Islet precursor cell (in vitro differentiated cells): ENCODE measurements around the gene CFAP97.
A peak's percentile ranks its signal among the peaks of the same experiment; 100 is the strongest.
"Not testable (repeated sequence)": the region's sequence is repeated elsewhere in the genome, so short reads cannot be mapped to it uniquely, and the experiment has no call there.

Experiments
- DNase-seq: peaks from one replicate; pipeline ENCODE4 v3.0.0-alpha.2; 2018

CFAP97 gene

DNA sequence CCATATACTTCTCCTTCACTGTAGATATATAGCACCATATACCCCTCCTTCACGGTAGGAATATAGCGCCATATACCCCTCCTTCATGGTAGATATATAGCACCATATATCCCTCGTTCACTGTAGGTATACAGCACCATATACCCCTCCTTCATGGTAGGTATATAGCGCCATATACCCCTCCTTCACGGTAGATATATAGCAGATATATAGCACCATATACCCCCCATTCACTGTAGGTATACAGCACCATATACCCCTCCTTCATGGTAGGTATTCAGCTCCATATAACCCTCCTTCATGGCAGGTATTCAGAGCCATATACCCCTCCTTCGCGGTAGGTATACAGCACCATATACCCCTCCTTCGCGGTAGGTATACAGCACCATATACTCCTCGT is 18.1 kb upstream of the CFAP97 start:
- DNase-seq = no peak

DNA sequence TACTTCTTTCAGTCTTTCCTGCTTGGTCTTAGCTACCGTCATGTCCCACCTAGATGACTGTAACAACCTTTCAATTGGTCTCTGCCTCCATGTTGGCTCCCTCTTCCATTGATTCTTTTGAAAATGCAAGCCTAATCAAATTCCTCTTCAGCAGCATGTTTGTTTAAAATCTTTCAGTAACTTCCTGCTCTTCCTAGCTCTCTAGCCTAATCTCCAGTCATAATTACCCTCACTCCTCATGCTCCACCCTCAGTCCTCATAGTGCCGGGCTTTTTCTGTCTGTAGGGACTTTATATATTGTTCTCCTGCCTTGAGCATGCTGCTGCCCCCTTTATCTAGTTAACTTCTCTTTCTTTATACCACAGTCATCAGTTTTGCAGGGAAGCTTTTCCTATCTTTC is 17.7 kb upstream of the CFAP97 start:
- DNase-seq = no peak

DNA sequence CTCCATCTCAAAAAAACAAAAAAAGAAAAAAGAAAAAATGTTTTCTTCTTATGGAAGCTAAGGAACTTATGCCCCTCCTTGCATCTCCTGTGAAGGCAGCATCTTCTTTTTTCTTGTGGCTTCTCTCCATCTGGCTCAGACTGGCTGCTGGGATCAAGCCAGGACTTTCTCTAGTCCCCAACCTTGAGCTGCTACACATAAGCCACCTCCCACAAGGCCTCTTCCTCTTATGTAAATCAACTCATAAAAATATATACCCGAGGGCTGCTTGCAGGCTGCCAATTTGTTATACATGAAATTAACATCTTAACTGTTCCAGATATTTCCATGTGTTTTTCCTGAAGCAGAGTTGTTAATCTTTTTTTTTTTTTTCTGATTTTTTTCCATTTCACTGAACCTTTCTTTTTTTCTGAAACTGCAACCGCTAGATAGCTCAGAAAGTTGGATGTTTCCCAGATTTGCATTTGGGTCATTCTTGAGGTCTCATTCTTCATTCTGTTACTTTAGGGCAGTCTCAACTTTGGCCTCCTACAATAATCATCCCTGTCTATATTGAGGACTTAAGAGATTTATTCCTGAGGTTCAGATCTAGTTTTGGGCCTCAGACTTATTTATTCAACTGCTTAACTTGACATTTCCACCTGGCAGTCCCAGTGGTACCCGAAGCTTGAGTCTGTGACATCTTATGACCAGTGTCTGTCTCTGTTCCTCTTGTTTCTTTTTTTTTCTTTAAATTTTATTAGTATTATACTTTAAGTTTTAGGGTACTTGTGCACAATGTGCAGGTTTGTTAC is 15.9 kb upstream of the CFAP97 start:
- no peak for DNase-seq

DNA sequence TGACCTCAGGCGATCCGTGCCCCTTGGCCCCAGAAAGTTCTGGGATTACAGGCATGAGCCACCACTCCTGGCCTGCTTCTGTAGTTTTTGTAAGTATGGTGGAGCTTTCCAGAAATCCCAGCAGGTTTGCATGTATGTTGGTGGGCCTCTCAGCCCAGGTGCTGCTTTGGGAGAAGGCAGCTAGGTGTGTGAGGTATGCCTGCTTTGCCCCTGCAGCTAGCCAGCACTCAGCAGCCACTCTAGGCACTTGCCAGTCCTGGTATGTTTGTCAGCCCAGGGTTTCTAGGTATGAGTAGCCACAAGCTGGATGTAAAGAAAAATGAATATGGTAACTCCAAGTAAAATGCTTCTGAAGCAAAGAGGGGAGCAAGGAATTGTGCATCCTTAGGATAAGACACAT is 14.5 kb upstream of the CFAP97 start:
- no peak for DNase-seq

DNA sequence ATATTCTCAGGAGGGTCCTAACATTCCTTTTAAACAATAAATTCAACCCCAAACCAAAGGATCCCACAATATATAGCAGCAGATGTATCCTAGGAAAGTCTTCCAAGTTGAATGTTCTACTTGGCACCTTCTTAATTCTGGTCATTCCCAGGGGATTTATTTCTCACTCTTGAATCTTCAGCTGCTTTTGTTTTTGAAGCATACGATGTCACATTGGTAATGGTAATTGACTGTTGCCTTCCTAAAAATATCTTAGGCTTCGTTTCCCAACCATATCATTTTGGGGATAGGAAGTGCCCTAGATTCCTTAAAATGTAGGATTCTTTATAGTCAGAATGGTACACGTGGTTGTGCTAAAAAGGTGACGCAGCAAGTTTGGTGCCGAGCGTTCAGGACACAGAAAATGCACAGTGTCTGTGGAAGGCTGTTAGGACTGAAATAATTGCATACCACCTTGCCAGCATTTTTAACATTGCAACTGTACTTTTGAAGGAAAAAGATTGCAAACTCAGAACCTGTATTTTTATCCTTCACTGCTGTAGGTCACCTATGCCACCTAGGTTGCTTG is 13.7 kb upstream of the CFAP97 start:
- no peak for DNase-seq

DNA sequence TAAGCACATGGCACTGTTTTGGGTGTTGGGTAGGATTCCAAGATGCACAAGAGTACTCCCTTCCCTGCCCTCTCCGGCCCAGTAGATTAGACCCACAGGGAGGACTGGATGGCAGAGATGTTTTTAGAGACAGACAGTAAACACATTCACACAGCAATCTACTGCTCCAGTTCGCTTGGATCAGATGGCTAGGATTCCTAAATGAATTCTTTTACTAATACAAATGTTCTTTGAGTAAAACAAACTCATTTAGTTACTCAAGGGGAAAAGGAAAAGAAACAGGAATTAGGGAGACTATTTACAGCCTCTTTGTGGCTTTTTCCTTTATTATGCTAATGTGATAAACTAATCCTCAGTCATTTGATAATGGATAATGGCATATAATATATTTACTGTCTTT is 11.5 kb upstream of the CFAP97 start:
- no peak for DNase-seq

DNA sequence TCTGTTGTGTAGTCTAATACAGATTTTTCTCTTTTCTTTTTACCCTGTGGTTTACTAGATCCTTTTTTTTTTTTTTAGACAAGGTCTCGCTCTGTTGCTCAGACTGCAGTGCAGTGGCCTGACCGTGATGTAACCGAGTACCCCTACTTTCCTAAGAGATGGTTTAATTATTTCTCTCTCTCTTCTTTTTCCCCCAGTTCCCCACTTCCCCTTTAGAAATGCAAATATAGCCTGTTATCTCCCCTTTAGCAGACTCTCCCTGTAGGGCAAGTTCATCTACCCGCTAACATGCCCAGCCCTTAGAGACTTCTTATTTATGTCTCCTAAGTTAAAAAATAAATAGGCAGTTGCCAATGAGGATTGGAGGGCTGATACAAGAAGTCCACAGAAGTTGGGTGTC is 10.1 kb upstream of the CFAP97 start:
- DNase-seq = no peak

DNA sequence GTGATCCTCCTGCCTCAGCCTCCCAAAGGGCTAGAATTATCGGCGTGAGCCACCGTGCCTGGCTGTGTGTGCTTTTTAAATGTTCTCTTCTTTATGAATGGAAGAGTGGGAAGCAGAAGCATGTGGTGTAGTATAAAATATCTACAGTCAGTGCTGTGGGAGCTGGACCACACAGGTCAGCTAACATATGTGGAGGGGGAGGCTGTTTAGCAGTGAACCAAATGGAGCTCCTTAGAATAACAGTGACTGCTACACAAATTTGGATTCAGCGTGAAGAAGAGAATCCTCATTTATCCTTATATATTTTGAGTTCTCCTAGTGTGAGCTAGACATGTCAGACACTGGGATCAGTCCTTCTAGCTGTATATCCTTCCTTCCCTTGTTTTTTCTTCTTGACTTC is 8.8 kb upstream of the CFAP97 start:
- DNase-seq = no peak

DNA sequence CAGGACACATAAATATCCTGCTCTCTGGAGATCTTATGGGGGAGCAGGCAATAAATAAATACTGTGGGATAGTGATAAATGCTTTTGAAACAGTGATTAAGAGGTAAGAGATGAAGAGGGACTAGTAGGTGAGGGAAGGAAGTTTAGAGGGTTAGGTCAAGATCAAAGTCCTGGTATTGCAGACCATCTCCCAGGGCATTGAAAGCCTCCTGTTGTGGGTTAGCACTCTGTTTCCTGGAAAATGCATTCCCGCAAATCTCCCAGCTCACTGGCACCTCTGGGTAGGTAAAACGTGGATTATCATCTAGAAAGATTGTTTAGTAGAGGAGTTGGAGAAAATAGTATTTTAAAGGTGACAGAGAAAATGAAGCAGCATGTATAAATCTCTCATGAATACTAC is 7.8 kb upstream of the CFAP97 start:
- DNase-seq = no peak

DNA sequence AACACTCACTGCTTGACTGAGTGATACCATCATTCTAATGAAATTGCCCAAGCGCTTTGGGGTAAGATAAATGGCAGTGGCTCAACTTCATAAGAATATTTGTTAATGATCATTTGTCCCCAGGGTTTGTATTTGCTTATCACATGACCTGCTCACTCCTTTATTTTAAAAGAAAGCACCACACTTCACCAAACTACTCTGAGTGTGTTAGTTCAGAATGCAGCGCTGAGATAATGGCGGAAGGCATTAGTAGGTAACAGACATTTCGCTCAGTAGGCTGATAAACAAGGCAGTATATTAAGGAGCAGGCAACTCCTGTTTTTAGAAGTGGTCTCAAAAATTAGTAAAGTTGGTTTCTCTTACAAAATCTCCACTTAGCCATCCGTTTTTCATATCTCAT is 7.2 kb upstream of the CFAP97 start:
- no peak for DNase-seq

DNA sequence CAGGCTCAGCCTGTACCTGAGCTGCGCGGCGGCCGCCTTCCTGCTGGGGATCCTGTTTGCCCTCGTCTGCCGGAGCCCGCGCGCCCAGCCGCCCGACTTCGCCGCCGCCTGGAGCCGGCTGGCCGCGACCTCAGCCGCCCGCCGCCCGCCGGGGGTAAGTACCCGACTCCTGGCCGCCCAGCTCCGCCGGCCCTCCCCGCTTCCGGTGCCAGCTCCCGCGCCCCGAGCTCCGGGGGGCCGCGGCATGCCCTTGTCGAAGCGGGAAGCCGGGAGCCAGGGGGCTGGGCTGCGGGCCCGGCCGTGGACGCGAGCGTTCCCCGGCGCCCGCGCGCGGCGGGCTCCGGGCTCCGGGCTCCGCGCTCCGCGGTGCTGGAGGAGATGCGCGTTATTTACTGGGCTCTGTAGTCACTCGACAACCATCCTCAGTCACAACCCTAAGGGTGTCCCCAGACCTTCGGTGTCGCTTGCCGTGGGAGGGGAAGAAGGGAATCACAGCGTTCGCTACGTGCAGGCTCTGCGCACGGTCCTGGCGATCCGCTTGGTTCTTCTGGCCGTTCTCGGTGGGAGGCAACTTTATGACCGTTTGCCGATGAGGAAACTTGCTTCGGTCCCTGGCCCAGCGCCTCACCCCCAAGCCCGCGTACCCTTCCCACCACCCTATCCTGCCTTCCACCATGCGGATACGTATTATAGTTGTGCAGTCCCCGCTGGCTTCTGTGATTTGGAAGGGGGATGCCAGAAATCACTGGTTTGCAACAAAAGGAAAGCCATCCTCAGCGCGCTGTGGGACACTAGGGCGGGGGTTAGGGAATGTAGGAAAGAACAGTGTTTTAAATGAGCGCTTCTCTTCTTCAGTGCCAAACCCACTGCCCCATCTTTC is 6.5 kb upstream of the CFAP97 start:
- peak; percentile 70 for DNase-seq

DNA sequence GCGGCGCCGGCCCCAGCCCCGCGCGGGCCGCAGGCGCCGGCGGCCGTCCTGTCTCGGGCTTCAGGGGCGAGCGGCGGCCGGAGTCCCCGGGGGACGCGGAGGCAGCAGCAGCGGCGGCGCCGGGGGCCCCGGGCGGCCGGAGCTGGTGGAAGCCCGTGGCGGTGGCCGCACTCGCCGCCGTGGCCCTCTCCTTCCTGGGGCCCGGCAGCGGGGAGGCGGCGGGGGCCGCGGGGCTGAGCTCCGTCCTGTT is 6.0 kb upstream of the CFAP97 start:
- not testable (repeated sequence) for DNase-seq

DNA sequence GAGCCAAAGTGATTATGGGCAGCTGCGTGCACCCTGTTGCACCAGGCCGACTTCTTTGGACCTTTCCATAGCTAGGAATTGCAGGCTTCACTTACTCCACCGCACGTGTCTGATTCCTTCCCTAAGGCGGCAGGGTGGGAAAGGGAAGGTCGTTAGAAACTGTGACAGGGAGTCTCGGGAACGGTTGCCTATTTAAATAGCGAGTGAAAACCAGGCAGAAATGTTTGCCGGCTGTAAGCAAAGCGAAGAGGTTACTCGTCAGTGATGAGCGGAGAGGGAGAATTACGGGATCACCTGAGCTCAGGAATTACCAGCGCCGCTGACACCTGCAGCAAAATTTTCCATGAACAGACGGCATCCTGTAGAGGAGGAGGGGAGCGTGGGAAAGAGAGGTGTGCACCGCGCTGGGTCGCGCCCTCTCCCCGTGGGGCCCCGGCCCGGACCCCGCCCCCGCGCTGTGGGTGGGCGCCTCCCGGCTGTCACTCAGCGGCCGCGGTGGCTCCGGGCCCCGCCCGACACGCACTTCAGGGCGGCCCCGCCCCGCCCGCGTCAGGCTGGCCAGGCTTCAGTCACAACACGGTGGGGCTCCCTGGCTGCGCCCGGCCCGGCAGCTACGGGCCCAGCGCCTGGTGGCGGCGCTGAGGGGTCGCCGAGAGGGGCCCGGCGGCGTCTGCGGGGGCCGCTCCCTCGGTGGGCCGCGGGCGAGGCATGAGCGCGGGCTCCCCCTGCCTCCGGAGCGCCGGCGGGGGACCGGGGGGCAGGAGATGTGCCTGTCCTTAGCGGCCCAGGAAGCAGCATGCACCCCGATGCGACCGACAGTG is 5.4 kb upstream of the CFAP97 start, which contains the start of gene SNX25:
SNX25 (plus strand) TSS at position 568 of the 821 bp plus-strand sequence; CDS start at position 797, 229 bp downstream.
- peak; percentile 95 for DNase-seq

DNA sequence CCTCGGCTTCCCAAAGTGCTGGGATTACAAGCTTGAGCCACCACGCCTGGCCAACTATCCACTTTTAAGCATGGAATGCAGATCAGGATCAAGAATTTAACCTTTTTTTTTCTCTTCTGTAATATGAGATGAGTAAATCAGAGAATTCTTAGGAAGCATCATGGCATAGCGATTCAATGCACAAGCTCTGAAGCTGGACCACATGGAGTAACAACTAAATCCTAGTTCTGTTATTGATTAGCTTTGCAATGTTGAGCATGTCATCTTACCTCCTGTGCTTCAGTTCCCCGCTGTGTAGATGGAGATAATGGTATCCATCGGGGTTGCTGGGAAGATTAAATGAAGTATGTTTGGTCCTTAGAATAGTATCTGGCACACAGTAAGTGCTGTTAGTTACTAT is 3.7 kb upstream of the CFAP97 start:
- no peak for DNase-seq

DNA sequence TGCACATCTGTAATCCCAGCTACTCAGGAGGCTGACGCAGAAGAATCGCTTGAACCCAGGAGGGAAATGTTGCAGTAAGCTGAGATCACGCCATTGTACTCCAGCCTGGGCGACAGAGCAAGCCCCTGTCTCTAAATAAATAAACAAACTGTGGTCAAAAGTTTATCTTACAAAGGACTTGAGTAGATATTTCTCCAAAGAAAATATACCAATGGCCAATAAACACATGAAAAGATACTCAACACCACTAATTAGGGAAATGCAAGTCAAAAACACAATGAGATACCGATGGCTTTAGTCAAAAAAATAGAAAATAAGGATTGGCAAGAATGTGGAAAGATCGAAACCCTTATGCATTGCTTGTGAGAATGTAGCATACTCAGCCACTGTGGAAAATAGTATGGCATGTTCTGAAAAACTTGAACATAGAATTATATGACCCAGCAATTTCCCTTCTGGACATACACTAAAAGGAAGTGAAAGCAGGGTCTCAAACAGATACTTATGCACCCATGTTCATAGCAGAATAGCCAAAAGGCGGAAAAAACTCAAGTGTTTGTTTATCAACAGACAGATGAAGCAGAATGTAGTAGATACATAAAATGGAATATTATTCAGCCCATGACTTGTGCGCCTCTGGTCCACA is 2.0 kb upstream of the CFAP97 start:
- no peak for DNase-seq

DNA sequence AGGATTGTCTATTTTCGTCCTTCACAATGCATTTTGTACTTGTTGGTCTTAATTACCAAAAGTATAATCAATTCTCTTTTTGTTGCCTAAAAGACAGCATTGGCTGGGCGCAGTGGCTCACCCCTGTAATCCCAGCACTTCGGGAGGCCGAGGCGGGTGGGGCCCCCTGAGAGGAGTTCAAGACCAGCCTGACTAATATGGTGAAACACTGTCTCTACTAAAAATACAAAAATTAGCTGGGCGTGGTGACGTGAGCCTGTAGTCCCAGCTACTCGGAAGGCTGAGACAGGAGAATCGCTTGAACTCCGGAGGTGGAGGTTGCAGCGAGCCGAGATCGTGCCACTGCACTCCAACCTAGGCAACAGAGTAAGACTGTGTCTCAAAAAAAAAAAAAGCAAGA is 1.3 kb upstream of the CFAP97 start:
- not testable (repeated sequence) for DNase-seq

DNA sequence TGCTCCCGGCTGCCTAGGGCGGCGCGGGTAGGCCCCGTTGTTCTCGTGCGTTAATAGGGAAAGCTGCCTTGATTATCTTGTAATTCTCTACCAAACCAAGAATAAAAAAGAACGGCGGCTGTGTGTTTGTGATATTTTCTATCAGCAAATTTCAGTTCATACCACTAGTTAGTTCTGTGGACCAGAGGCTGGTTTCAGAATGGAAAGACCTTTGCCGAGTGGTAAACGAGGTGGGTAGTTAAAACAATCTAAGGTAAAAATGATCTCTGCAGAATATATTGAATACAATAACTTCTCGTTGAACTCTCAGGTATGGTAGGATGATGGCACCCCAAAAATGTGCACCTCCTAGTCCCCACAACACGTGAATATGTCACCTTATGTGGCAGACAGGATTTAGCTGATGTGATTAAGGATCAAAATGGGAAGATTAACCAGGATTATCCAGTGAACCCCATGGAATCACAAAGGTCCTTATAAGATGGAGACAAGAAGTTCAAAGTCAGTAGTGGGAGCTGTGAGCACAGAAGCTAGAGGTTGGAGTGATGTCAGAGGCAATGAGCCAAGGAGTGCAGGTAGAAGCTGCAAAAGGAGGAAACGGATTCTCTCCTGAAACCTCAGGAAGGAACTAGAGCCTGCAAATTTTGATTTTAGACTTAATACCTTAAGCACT is 574 bp upstream of the CFAP97 start:
- DNase-seq = no peak

DNA sequence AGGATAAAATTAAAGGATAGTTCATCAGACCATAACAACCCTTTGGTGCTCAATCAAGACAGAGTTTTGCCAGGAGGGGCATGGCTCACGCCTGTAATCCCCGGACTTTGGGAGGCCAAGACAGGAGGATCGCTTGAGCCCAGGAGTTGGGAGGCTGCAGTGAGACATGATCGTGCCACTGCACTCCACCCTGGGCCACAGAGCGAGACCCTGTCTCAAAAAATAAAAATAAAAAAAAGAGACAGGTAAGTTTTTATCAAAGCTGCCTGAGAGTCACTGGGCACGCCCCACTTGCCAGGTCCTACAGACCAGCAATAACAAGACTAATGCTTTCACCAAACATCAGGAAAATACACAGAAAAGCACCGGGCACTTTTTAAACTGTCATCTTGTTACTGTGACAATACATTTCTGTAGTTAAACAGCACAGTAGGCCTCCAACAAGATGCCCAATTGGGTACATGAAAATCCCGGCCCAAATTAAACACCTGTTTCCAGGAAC is 765 bp downstream of the CFAP97 start:
- no peak for DNase-seq

DNA sequence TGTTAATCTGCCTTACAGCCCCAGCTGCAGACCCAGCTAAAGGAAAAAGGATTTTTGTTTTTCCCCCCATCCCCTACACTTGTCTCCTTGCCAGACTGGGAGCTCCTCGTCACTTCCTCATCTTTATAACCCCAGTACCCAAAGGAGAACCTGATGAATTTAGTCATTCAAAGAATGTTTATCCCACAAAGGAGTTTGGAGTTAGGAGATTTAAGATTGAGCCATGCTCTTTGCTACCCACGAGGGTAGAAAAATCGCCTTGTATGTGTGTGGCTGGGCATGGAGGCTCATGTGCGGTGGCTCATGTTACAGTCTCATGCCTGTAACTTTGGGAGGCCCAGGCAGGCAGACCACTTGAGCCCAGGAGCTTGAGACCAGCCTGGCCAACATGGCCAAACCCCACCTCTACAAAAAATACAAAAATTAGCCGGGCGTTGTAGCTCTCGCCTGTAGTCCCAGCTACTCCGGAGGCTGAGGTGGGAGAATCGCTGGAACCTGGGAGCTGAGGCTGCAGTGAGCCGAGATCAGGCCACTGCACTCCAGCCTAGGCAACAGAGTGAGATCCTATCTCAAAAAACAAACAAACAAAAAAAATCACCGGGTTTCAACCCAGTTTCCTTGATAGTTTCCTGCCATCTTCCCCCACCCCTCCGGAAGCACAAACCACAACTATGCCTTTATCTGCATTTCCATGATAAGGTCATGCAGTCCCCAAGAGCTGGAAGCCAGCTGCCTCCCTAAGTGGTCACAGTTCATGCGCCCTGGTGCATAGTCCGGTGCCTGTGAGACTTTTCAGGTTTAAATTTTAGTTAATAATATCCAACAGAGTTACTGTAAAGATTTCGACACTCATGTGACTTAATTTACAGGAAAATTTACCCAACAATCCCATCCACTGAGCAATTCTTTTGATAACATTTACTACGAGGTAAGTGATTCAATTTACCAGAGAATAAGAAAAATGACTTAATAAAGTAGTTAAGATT is 1.5 kb downstream of the CFAP97 start:
- peak; percentile 66 for DNase-seq

DNA sequence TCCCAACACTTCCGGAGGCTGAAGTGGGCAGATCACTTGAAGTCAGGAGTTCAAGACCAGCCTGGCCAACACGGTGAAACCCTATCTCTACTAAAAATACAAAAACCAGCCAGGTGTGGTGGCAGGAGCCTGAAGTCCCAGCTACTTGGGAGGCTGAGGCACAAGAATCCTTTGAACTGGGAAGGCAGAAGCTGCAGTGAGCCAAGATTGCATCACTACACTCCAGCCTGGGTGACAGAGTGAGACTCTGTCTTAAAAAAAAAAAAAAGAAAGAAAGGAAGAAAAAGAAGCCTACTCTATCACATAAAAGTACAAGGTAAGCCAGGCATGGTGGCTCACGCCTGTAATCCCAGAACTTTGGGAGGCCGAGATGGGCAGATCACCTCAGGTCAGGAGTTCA is 5.6 kb downstream of the CFAP97 start:
- not testable (repeated sequence) for DNase-seq

DNA sequence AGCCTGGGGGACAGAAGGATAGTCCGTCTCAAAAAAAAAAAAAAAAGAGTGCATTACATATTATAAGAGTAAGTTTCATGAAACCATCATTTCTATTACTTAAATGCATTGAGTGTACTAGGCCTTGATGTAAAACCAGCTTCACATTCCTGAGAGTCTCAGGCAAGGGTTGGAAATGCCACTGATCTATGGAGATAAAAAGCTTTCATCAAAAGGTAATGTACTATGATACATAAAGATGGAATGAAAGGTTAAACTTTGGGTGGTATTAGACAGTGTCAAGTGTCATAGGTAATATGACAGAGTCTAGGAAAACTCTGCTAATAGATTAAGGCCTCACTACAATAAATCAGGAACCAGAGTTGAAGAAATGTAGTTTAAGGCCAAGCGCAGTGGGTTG is 7.4 kb downstream of the CFAP97 start:
- DNase-seq = no peak
